WERI-Rb-1 (cell line): ENCODE measurements around the gene LPCAT1.
"Not testable (repeated sequence)": the region's sequence is repeated elsewhere in the genome, so short reads cannot be mapped to it uniquely, and the experiment has no call there.

Experiments used
- DNase-seq: peaks from one replicate; pipeline ENCODE4 v3.0.0-alpha.2; 2020
- H3K27ac ChIP-seq: fragments of 250-450 bp; sonication (Bioruptor Pico); 2 replicates; pipeline ENCODE4 v1.5.1; 2020; ENCODE audit warnings: mild to moderate bottlenecking, moderate library complexity
- H3K27me3 ChIP-seq: fragments of 250-450 bp; sonication (Bioruptor Pico); 2 replicates; pipeline ENCODE4 v1.5.1; 2021; ENCODE audit warnings: mild to moderate bottlenecking, low read depth, moderate library complexity; ENCODE audit not compliant: insufficient read depth, severe bottlenecking
- H3K36me3 ChIP-seq: fragments of 250-450 bp; sonication (Bioruptor Pico); 2 replicates; pipeline ENCODE4 v1.5.1; 2020; ENCODE audit warnings: mild to moderate bottlenecking, moderate library complexity
- H3K4me3 ChIP-seq: 2 replicates; pipeline ENCODE4 v1.5.1; 2011; ENCODE audit warnings: low read depth, mild to moderate bottlenecking, control low read depth, low read length
- H3K9me3 ChIP-seq: fragments of 250-450 bp; sonication (Bioruptor Pico); 2 replicates; pipeline ENCODE4 v1.5.1; 2021; ENCODE audit warnings: mild to moderate bottlenecking, moderate library complexity; ENCODE audit not compliant: severe bottlenecking
- TF ChIP-seq, protein P1 (sequence below): IDR thresholded peaks from 2 replicates; pipeline ENCODE4 v1.5.1; 2011; ENCODE audit warnings: low read depth, mild to moderate bottlenecking, control low read depth, inconsistent platforms, low read length

Gene LPCAT1

DNA sequence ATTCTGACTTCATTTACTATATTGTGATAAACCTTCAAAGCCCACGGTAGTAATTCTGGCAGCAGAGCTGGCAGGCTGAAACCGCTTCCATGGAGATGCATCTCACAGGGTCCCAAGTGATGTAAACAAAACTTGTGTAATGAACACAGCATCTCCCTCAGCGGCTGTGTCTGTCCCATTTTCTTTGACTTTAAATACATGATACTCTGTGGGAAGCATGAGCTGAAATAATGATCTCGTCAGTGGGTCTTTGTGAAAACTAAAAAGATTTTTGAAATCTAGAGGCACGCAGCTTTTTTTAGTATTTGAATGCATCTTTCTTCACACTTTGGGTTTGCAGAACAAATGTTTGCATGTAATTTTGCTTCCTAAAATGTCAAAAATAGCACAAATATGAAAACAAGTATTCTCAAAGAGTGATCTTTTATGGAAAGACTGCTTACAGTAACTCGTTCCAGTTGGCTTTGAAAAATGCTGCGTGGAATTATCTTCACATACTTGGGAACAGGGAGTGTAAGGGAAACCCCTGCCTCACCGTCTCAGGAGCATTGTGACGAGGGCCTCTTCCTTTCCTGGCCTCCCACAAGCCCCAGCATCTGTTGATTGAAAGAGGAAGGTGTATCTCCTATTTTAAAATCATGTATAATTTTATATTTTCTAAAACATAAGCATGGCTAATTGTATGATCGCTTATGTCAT, 18.1 kb upstream of the LPCAT1 start:
- Histone ChIP-seq H3K4me3 (no peak overlapping the region), H3K27me3 (no peaks in the 10 kb centered on the region)
- no peak for DNase-seq

GRCh38 chr5:1540831-1541701, 17.3 kb upstream of the LPCAT1 start:
- no peaks in the 10 kb centered on the region for H3K9me3 ChIP-seq
- no peak overlapping the region for H3K4me3 ChIP-seq
- H3K27me3 ChIP-seq = no peaks in the 10 kb centered on the region
- H3K27ac ChIP-seq = no peak overlapping the region
- H3K36me3 ChIP-seq = no peaks in the 10 kb centered on the region
- TF ChIP-seq, protein P1, sequence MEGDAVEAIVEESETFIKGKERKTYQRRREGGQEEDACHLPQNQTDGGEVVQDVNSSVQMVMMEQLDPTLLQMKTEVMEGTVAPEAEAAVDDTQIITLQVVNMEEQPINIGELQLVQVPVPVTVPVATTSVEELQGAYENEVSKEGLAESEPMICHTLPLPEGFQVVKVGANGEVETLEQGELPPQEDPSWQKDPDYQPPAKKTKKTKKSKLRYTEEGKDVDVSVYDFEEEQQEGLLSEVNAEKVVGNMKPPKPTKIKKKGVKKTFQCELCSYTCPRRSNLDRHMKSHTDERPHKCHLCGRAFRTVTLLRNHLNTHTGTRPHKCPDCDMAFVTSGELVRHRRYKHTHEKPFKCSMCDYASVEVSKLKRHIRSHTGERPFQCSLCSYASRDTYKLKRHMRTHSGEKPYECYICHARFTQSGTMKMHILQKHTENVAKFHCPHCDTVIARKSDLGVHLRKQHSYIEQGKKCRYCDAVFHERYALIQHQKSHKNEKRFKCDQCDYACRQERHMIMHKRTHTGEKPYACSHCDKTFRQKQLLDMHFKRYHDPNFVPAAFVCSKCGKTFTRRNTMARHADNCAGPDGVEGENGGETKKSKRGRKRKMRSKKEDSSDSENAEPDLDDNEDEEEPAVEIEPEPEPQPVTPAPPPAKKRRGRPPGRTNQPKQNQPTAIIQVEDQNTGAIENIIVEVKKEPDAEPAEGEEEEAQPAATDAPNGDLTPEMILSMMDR = no peak
- DNase-seq = peak; percentile 5

More for the DNA sequence above, 18.1 kb upstream of the LPCAT1 start:
- H3K9me3 ChIP-seq = no peaks in the 10 kb centered on the region
- TF ChIP-seq, protein P1 = no peak
- H3K27ac ChIP-seq = no peak overlapping the region
- H3K36me3 ChIP-seq = no peaks in the 10 kb centered on the region

GRCh38 chr5:1540166-1540565, 16.4 kb upstream of the LPCAT1 start:
- no peaks in the 10 kb centered on the region for H3K27me3 ChIP-seq
- no peaks in the 10 kb centered on the region for H3K36me3 ChIP-seq
- peak; percentile 47 for DNase-seq
- H3K4me3 ChIP-seq = no peak overlapping the region
- no peak overlapping the region for H3K27ac ChIP-seq
- H3K9me3 ChIP-seq = no peaks in the 10 kb centered on the region
- TF ChIP-seq, protein P1 = peak; percentile 67

GRCh38 chr5:1539393-1540161, 15.8 kb upstream of the LPCAT1 start:
- H3K36me3 ChIP-seq, H3K27ac ChIP-seq, H3K9me3 ChIP-seq, H3K4me3 ChIP-seq, H3K27me3 ChIP-seq: not testable (repeated sequence)
- peak; percentile 10 for DNase-seq

DNA sequence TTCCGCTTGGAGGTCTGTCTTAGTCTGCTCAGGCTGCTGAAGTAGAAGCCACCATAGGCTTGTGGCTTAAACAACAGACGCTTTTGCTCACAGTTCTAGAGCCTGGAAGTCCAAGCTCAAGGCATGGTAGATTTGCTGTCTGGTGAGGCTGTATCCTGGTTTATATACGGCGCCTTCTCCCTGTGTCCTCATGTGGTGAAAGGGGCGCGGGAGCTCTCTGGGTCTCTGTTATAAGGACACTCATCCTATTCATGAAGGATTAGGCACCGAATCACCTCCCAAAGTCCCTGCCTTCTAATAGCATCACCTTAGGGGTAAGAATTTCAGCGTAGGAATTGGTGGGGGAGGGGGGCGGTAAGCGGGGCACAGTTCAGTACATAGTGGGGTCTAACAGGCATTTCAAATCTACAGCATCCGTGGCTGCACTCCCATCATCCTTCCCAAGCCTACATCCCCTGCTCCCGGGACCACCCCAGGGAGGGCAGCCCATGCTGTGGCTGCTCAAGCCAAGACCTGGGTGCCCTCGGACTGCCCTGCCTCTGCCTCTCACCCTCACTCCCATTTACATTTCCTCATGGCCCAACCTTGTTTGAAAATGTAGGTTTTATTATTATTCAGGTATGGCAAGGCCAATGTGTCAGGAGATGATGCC, 15.1 kb upstream of the LPCAT1 start:
- DNase-seq = no peak
- H3K27me3 ChIP-seq = no peaks in the 10 kb centered on the region
- no peaks in the 10 kb centered on the region for H3K9me3 ChIP-seq
- H3K27ac ChIP-seq = no peak overlapping the region
- no peak overlapping the region for H3K4me3 ChIP-seq
- TF ChIP-seq, protein P1 = no peak
- no peaks in the 10 kb centered on the region for H3K36me3 ChIP-seq
